OCI-LY3 (cell line): ENCODE results near the gene RAE1.
"Not testable (repeated sequence)": the region's sequence is repeated elsewhere in the genome, so short reads cannot be mapped to it uniquely, and the experiment has no call there.

Experiments
- H2AFZ ChIP-seq: fragments of 200-600, 300-600 bp; shearing (Covaris generic); 2 replicates; pipeline ENCODE4 v1.6.0; 2014; ENCODE audit warnings: antibody characterized with exemption, low read depth, low read length
- H3K27ac ChIP-seq: fragments of 200-600, 300-600 bp; sonication (generic); 2 replicates; pipeline ENCODE4 v1.5.1; 2014; ENCODE audit warnings: mild to moderate bottlenecking, low read length, moderate library complexity, mixed read lengths
- H3K27me3 ChIP-seq: fragments of 200-600, 300-600 bp; sonication (generic); 2 replicates; pipeline ENCODE4 v1.6.1; 2014; ENCODE audit warnings: low read depth, low read length, mixed read lengths
- H3K36me3 ChIP-seq: fragments of 200-600, 300-600 bp; sonication (generic); replicated peaks from 2 replicates; pipeline ENCODE3; 2014; ENCODE audit warnings: low read depth, low read length, mixed read lengths
- H3K4me1 ChIP-seq: fragments of 300-600, 200-600 bp; sonication (generic); 2 replicates; pipeline ENCODE4 v1.6.1; 2014; ENCODE audit warnings: low read length, mixed read lengths
- H3K4me2 ChIP-seq: fragments of 200-600, 300-600 bp; sonication (generic); 2 replicates; pipeline ENCODE4 v1.6.1; 2014; ENCODE audit warnings: low read length, mixed read lengths
- H3K4me3 ChIP-seq: fragments of 300-600, 200-600 bp; sonication (generic); 2 replicates; pipeline ENCODE4 v1.5.1; 2014; ENCODE audit warnings: antibody characterized with exemption, mild to moderate bottlenecking, low read length, moderate library complexity
- H3K79me2 ChIP-seq: fragments of 300-600, 200-600 bp; shearing (Covaris generic); 2 replicates; pipeline ENCODE4 v1.6.1; 2014; ENCODE audit warnings: mild to moderate bottlenecking, low read length, mixed read lengths
- H3K9ac ChIP-seq: fragments of 300-600, 200-600 bp; shearing (Covaris generic); 2 replicates; pipeline ENCODE4 v1.6.0; 2014; ENCODE audit warnings: mild to moderate bottlenecking, low read length, moderate library complexity
- H3K9me3 ChIP-seq: fragments of 200-600, 300-600 bp; shearing (Covaris generic); 2 replicates; pipeline ENCODE4 v1.6.1; 2014; ENCODE audit warnings: low read length, mixed read lengths; ENCODE audit not compliant: insufficient read depth
- H4K20me1 ChIP-seq: fragments of 200-600, 300-600 bp; sonication (generic); 2 replicates; pipeline ENCODE4 v1.6.1; 2016; ENCODE audit warnings: low read length, mixed read lengths; ENCODE audit not compliant: insufficient read depth
- EZH2phosphoT487 ChIP-seq: fragments of 200-600 bp; shearing (Covaris generic); IDR thresholded peaks from 2 replicates; pipeline ENCODE4 v1.6.1; 2018; ENCODE audit warnings: antibody characterized with exemption, mixed run types, low read depth
- TF ChIP-seq, protein P1 (sequence below): fragments of 200-600, 300-600 bp; sonication (generic); IDR thresholded peaks from 2 replicates; pipeline ENCODE4 v1.5.1; 2014; ENCODE audit warnings: antibody characterized with exemption, low read length, low read depth

Gene RAE1

DNA sequence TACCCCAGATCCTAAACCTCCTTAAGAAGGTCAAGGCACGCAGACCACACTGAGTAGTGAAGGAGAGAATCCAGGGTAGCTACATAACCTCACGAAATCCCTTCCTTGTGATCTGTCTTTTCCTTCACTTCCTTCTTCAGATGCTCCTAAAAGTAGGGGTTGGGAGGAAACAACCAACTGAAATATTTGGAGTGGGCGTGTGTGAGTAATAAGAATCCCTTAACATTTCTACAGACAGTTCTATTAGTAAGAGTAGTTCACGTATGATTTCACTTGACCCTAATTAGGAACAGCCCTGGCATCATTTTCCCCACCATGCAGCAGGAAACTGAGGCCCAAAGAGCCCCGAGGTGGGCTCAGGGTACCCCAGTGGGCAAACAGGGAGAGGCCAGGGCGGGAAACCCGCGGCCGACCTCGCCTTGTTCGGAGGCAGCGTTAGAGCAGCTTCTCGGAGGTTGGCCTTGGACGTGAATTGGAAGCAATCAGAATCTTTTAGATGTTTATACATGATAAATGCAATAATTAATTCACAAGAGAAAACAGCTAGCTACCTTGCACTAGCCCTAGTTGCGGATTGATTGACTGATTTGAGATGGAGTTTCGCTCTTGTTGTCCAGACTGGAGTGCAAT lies 859 bp upstream of the RAE1 start:
- Histone ChIP-seq H3K9me3 (no peaks in the 10 kb centered on the region), H3K27me3 (no peaks in the 10 kb centered on the region), H3K27ac (no peak overlapping the region), H3K79me2 (peaks cover 39% of the 10 kb centered on the region), H3K4me3 (peak overlapping the region; percentile 32), H4K20me1 (peaks cover 21% of the 10 kb centered on the region), H3K4me1 (peaks cover 13% of the 10 kb centered on the region), H3K36me3 (peaks cover 25% of the 10 kb centered on the region), H3K9ac (no peak overlapping the region), H3K4me2 (peak overlapping the region; percentile 29), H2AFZ (peak overlapping the region; percentile 44)
- TF ChIP-seq EZH2phosphoT487, result no peak

DNA sequence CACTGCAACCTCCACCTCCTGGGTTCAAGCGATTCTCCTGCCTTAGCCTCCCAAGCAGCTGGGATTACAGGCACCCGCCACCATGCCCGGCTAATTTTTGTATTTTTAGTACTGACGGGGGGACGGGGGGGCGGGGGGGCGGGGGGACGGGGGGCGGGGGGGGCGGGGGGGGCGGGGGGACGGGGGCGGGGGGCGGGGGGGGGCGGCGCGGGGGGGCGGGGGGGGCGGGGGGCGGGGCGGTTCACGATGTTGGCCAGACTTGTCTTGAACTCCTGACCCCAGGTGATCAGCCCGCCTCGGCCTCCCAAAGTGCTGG lies 371 bp upstream of the RAE1 start:
- H3K79me2 ChIP-seq, result peaks cover 39% of the 10 kb centered on the region
- peak overlapping the region; percentile 83 for H3K4me3 ChIP-seq
- peak overlapping the region; percentile 32; the same call in 1 of the 2 replicates for H3K27ac ChIP-seq
- H2AFZ ChIP-seq, result peak overlapping the region; percentile 82; the same call in 1 of the 2 replicates
- H3K4me1 ChIP-seq, result peaks cover 13% of the 10 kb centered on the region
- H3K27me3 ChIP-seq, H3K9me3 ChIP-seq: not testable (repeated sequence)
- peaks cover 28% of the 10 kb centered on the region for H3K36me3 ChIP-seq
- H3K9ac ChIP-seq, result peak overlapping the region; percentile 88; the same call in 1 of the 2 replicates
- peak overlapping the region; percentile 42 for H3K4me2 ChIP-seq
- H4K20me1 ChIP-seq, result peaks cover 21% of the 10 kb centered on the region

DNA sequence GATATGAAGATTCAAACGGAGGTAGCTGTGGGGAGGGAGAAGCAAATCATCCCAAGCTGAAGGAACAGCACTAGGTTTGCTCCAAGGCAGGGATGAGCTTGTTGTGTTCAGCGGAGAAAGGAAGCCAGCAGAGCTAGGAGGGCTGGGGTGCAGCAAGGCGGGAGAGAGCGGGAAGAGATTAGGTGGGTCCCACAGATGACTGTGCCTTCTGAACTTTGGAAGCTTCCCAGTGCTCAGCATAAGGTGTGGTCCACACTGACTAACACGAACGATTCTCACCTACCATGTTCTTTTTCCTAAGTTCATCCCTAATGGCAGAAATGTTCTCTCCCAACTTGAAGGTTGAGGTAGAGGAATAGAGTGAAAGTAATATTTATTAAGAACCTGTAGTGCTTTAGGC lies 1.2 kb downstream of the RAE1 start:
- Histone ChIP-seq H3K4me1 (peaks cover 13% of the 10 kb centered on the region), H2AFZ (no peak overlapping the region), H3K79me2 (peaks cover 39% of the 10 kb centered on the region), H3K36me3 (peaks cover 44% of the 10 kb centered on the region), H3K27ac (no peak overlapping the region), H3K9ac (peak overlapping the region; percentile 88; the same call in 1 of the 2 replicates), H3K4me3 (peak overlapping the region; percentile 83), H3K27me3 (no peaks in the 10 kb centered on the region), H3K9me3 (no peaks in the 10 kb centered on the region), H4K20me1 (peaks cover 21% of the 10 kb centered on the region), H3K4me2 (peak overlapping the region; percentile 98)
- TF ChIP-seq, protein P1, sequence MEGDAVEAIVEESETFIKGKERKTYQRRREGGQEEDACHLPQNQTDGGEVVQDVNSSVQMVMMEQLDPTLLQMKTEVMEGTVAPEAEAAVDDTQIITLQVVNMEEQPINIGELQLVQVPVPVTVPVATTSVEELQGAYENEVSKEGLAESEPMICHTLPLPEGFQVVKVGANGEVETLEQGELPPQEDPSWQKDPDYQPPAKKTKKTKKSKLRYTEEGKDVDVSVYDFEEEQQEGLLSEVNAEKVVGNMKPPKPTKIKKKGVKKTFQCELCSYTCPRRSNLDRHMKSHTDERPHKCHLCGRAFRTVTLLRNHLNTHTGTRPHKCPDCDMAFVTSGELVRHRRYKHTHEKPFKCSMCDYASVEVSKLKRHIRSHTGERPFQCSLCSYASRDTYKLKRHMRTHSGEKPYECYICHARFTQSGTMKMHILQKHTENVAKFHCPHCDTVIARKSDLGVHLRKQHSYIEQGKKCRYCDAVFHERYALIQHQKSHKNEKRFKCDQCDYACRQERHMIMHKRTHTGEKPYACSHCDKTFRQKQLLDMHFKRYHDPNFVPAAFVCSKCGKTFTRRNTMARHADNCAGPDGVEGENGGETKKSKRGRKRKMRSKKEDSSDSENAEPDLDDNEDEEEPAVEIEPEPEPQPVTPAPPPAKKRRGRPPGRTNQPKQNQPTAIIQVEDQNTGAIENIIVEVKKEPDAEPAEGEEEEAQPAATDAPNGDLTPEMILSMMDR, result no peak
- TF ChIP-seq EZH2phosphoT487, result no peak

DNA sequence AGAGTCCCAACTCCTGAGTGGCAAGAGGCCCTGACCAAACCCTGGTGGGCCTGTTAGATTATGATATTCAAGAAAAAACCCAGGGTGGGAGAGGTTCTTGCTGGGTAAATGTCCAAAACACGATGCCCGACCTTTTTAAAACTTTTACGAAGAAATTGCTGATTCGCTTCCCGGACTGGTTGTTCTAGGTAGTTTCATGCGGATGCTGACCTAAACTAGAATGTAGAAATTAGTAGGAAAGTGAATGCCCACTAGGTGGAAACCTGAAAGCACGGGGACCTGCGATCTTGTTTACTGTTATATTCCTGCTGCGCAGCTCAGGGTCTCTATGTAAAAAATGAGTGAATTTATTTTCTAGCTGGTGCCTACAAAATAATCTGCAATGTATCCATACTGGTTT lies 2.3 kb downstream of the RAE1 start:
- Histone ChIP-seq H3K27me3 (no peaks in the 10 kb centered on the region), H3K27ac (no peak overlapping the region), H3K9me3 (no peaks in the 10 kb centered on the region), H3K4me1 (peaks cover 13% of the 10 kb centered on the region), H3K79me2 (peaks cover 39% of the 10 kb centered on the region), H3K9ac (no peak overlapping the region), H2AFZ (no peak overlapping the region), H3K4me3 (no peak overlapping the region), H3K4me2 (no peak overlapping the region), H4K20me1 (peaks cover 21% of the 10 kb centered on the region), H3K36me3 (peaks cover 51% of the 10 kb centered on the region)
- TF ChIP-seq, protein P1, result no peak
- no peak for TF ChIP-seq EZH2phosphoT487

DNA sequence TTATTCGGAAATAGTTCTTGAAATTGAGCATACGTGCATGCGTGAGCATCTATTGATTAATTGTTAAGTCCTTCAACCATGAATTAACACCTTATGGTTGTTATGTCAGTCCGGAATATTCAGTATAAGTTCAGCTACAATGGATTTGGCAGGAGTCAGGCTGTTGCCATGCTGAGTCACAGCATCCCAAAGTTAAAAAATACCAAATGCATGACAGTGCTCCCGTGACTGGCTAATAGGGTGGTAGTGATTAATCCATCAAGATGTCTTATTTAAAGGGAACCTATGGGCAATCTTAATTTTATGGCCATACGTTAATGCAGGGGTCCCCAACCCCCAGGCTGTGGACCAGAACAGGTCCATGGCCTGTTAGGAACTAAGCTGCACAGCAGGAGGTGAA lies 10.5 kb downstream of the RAE1 start:
- H3K36me3 ChIP-seq, result peaks cover 82% of the 10 kb centered on the region
- no peak overlapping the region for H3K4me3 ChIP-seq
- no peaks in the 10 kb centered on the region for H3K9me3 ChIP-seq
- no peak overlapping the region for H2AFZ ChIP-seq
- H3K4me2 ChIP-seq, result no peak overlapping the region
- no peak overlapping the region for H3K9ac ChIP-seq
- peaks cover 7% of the 10 kb centered on the region; the same call in 1 of the 2 replicates for H4K20me1 ChIP-seq
- no peaks in the 10 kb centered on the region for H3K4me1 ChIP-seq
- no peaks in the 10 kb centered on the region for H3K27me3 ChIP-seq
- H3K27ac ChIP-seq, result no peak overlapping the region
- TF ChIP-seq, protein P1, result no peak
- TF ChIP-seq EZH2phosphoT487, result no peak
- H3K79me2 ChIP-seq, result peaks cover 20% of the 10 kb centered on the region
